GM18517 (cell line): Measurements from ENCODE around the gene C16orf96.

ENCODE experiments used
- ATAC-seq: cut with Tn5 transposase; IDR thresholded peaks from one replicate; pipeline ENCODE4 v1.9.1; 2021; ENCODE audit warnings: mild to moderate bottlenecking, moderate library complexity; ENCODE audit not compliant: unreplicated experiment

C16orf96 gene

GRCh38 chr16:4641306-4641687 lies 85.2 kb downstream of the C16orf96 start:
- no peak for ATAC-seq

GRCh38 chr16:4641895-4642294 lies 85.8 kb downstream of the C16orf96 start:
- no peak for ATAC-seq

GRCh38 chr16:4646773-4647643 lies 90.9 kb downstream of the C16orf96 start:
- no peak for ATAC-seq

GRCh38 chr16:4647644-4647980 lies 91.5 kb downstream of the C16orf96 start:
- no peak for ATAC-seq

GRCh38 chr16:4648917-4649316 lies 92.8 kb downstream of the C16orf96 start:
- ATAC-seq: no peak

GRCh38 chr16:4649744-4650442 lies 93.8 kb downstream of the C16orf96 start:
- no peak for ATAC-seq
